ENCODE data around the gene LST1.

GRCh38 chr6:31548544-31548873 lies 37.6 kb upstream of the LST1 start:
- TF ChIP-seq, protein P1, sequence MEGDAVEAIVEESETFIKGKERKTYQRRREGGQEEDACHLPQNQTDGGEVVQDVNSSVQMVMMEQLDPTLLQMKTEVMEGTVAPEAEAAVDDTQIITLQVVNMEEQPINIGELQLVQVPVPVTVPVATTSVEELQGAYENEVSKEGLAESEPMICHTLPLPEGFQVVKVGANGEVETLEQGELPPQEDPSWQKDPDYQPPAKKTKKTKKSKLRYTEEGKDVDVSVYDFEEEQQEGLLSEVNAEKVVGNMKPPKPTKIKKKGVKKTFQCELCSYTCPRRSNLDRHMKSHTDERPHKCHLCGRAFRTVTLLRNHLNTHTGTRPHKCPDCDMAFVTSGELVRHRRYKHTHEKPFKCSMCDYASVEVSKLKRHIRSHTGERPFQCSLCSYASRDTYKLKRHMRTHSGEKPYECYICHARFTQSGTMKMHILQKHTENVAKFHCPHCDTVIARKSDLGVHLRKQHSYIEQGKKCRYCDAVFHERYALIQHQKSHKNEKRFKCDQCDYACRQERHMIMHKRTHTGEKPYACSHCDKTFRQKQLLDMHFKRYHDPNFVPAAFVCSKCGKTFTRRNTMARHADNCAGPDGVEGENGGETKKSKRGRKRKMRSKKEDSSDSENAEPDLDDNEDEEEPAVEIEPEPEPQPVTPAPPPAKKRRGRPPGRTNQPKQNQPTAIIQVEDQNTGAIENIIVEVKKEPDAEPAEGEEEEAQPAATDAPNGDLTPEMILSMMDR (IDR thresholded peaks at IDR 0.05): no peak
- no peak for TF ChIP-seq EZH2 (IDR thresholded peaks at IDR 0.05)
